Trophoblast cell (in vitro differentiated cells and primary cell): Measurements from ENCODE around the gene SHISA5.

Source experiments
- DNase-seq, 2 donors: peaks; one replicate each; pipeline ENCODE4 v3.0.0-alpha.2; 2016
- H2AFZ ChIP-seq: 2 replicates; pipeline ENCODE4 v1.6.1; 2013; ENCODE audit warnings: low read length, moderate library complexity, mild to moderate bottlenecking; ENCODE audit not compliant: insufficient read depth, poor library complexity
- H2AK5ac ChIP-seq: 2 replicates; pipeline ENCODE4 v1.6.1; 2013; ENCODE audit warnings: mild to moderate bottlenecking, low read length
- H2BK120ac ChIP-seq: 2 replicates; pipeline ENCODE4 v1.6.1; 2013; ENCODE audit warnings: low read length, mild to moderate bottlenecking, moderate library complexity; ENCODE audit not compliant: insufficient read depth, poor library complexity
- H2BK12ac ChIP-seq: 2 replicates; pipeline ENCODE4 v1.6.1; 2013; ENCODE audit warnings: mild to moderate bottlenecking, low read length, moderate library complexity
- H2BK5ac ChIP-seq: 2 replicates; pipeline ENCODE4 v1.6.1; 2013; ENCODE audit warnings: low read length, low read depth, moderate library complexity, mild to moderate bottlenecking; ENCODE audit not compliant: poor library complexity
- H3K14ac ChIP-seq: 2 replicates; pipeline ENCODE4 v1.6.1; 2013; ENCODE audit warnings: mild to moderate bottlenecking, low read length
- H3K18ac ChIP-seq: 2 replicates; pipeline ENCODE4 v1.6.1; 2013; ENCODE audit warnings: mild to moderate bottlenecking, low read length
- H3K23ac ChIP-seq: 2 replicates; pipeline ENCODE4 v1.6.1; 2013; ENCODE audit warnings: low read length
- H3K27ac ChIP-seq: 2 replicates; pipeline ENCODE4 v1.5.1; 2013; ENCODE audit warnings: low read depth, mild to moderate bottlenecking, inconsistent platforms, low read length, moderate library complexity
- H3K27me3 ChIP-seq: 2 replicates; pipeline ENCODE4 v1.6.1; 2013; ENCODE audit warnings: inconsistent platforms, mild to moderate bottlenecking, low read length, moderate library complexity; ENCODE audit not compliant: insufficient read depth
- H3K36me3 ChIP-seq, 2 experiments: 1 replicate in 1 of 2; 2 replicates in 1 of 2; pipeline ENCODE4 v1.6.1; 2013; ENCODE audit warnings: low read length in 2 of 2, mild to moderate bottlenecking in 2 of 2, moderate library complexity in 1 of 2; ENCODE audit not compliant: insufficient read depth in 2 of 2, control insufficient read depth in 1 of 2
- H3K4ac ChIP-seq: 2 replicates; pipeline ENCODE4 v1.6.1; 2013; ENCODE audit warnings: low read depth, mild to moderate bottlenecking, low read length, moderate library complexity
- H3K4me1 ChIP-seq, 2 experiments: 1 replicate in 1 of 2; 2 replicates in 1 of 2; pipeline ENCODE4 v1.6.1; 2013; ENCODE audit warnings: low read length in 2 of 2, mild to moderate bottlenecking in 2 of 2, moderate library complexity in 1 of 2; ENCODE audit not compliant: insufficient read depth in 2 of 2, control insufficient read depth in 1 of 2
- H3K4me2 ChIP-seq: 2 replicates; pipeline ENCODE4 v1.6.1; 2013; ENCODE audit warnings: inconsistent platforms, mild to moderate bottlenecking, low read length, moderate library complexity
- H3K4me3 ChIP-seq: 2 replicates; pipeline ENCODE4 v1.5.1; 2013; ENCODE audit warnings: mild to moderate bottlenecking, low read depth, low read length, inconsistent platforms
- H3K79me1 ChIP-seq: one replicate; pipeline ENCODE4 v1.6.1; 2013; ENCODE audit warnings: low read length
- H3K79me2 ChIP-seq: 2 replicates; pipeline ENCODE4 v1.6.1; 2013; ENCODE audit warnings: low read length, mild to moderate bottlenecking; ENCODE audit not compliant: control insufficient read depth, insufficient read depth, poor library complexity
- H3K9ac ChIP-seq: 2 replicates; pipeline ENCODE4 v1.6.1; 2013; ENCODE audit warnings: mild to moderate bottlenecking, low read length
- H3K9me3 ChIP-seq: 2 replicates; pipeline ENCODE4 v1.6.1; 2013; ENCODE audit warnings: low read depth, mild to moderate bottlenecking, control low read depth, inconsistent platforms, low read length; ENCODE audit not compliant: insufficient read depth
- H4K12ac ChIP-seq: 2 replicates; pipeline ENCODE4 v1.6.1; 2013; ENCODE audit warnings: low read depth, mild to moderate bottlenecking, low read length, moderate library complexity
- H4K8ac ChIP-seq: 2 replicates; pipeline ENCODE4 v1.6.1; 2013; ENCODE audit warnings: low read depth, mild to moderate bottlenecking, low read length, moderate library complexity
- H4K91ac ChIP-seq: one replicate; pipeline ENCODE4 v1.6.1; 2013; ENCODE audit warnings: low read depth, mild to moderate bottlenecking, low read length, moderate library complexity
- WGBS: extraction: QIAGEN DNeasy Blood & Tissue Kit; methylation state at CpG from one replicate; pipeline ENCODE4 v1.1.7; 2013; ENCODE audit warnings: missing lambda C conversion rate; ENCODE audit not compliant: insufficient read length, insufficient coverage; ENCODE audit errors: extremely low coverage; 5-methylcytosine and 5-hydroxymethylcytosine counted together

Gene SHISA5

DNA sequence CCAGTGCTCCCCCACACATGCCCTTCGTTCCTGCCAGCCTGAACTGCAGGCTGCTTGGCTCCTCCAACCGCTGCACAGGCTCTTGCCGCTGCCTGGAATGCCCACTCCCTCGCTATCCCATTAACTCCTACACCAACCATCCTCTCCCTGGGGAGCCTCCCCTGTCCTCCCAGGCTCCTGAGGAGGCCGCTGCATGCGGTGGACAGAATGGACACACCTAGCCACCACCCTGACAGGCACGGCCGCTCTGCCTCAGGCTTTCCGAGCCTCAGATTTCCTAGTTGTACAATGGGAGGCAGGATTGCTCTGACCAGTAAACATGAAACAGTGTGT lies 76.4 kb downstream of the SHISA5 start:
- no CpG with 5 or more reads among the region's 9 CpGs for WGBS
- Histone ChIP-seq H3K18ac (no peak overlapping the region), H3K4me3 (no peak overlapping the region), H4K91ac (no peak overlapping the region), H3K9me3 (no peaks in the 10 kb centered on the region), H2BK120ac (no peak overlapping the region), H3K79me1 (peaks cover 14% of the 10 kb centered on the region), H2AFZ (no peak overlapping the region), H3K27ac (no peak overlapping the region), H2BK12ac (no peak overlapping the region), H3K36me3 (peaks cover 24 to 27% of the 10 kb centered on the region in 2 experiments), H3K9ac (no peak overlapping the region), H3K79me2 (peaks cover 27% of the 10 kb centered on the region), H3K23ac (no peak overlapping the region), H2AK5ac (no peak overlapping the region), H3K14ac (no peak overlapping the region), H3K4me2 (peak overlapping the region; percentile 74), H4K8ac (no peak overlapping the region), H4K12ac (no peak overlapping the region), H2BK5ac (no peak overlapping the region), H3K27me3 (no peaks in the 10 kb centered on the region), H3K4ac (peak overlapping the region; percentile 51), H3K4me1 (peaks cover 37 to 41% of the 10 kb centered on the region in 2 experiments)
- DNase-seq: no peak

DNA sequence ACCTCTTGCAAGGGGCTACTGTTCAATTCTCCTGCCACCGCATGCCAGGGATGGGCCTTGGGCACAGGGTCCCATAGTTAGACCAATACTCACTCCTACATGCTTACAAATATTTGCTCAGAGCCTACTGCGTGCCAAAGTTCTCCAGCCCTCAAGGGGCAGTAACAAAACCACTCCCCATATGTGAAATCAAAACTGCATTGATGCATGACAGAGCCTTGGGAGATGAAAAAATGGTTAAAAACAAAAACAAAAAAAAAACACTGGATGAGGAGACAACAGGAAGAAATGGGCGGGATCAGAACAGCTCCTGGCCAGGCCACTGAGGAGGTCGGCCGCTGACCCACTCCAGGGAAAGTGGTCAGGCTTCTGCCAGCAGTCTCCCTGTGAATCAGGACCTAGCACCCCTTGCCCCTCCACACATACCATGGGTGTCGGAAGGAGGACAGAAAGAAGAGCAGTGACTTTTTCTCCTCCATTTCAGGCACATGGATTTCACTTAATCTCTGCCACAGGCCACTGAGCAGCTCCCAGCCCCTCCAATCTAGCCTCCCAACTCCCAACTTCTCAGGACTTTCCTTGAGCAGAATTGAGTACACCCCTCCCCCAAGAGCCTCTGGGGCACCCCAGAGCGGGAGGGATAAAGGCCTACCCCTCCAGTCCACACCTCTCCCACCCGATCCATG lies 76.9 kb downstream of the SHISA5 start:
- peaks cover 24 to 27% of the 10 kb centered on the region in 2 experiments for H3K36me3 ChIP-seq

DNA sequence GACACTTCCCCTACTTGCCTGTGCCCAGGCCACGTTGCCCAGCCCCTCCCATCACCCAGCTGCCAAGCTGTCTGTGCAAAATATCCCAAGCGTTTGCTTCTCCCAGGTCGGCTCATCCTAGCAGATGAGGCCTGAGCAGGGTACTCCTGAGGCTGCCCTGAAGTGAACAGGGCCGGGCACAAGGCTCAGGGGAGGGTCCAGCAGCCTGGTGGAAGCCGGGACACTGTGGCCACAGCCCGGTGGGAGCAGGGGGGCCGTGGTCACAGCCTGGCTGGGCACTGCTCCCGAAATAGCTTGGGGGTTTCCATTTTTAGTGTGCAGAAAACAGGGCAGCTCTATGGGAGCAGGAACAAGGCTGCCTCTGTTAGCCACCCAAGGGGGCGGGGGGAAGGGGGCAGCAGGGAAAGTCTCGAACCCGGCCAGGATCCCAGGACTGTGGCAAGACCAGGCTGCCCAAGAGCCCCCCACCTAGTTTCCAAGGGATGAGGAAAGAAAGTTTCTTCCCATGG lies 77.5 kb downstream of the SHISA5 start:
- Histone ChIP-seq H3K9ac (no peak overlapping the region), H2BK12ac (no peak overlapping the region), H3K23ac (no peak overlapping the region), H3K79me2 (peaks cover 27% of the 10 kb centered on the region), H3K79me1 (peaks cover 14% of the 10 kb centered on the region), H4K8ac (no peak overlapping the region), H3K18ac (no peak overlapping the region), H3K4me3 (no peak overlapping the region), H3K4ac (peak overlapping the region; percentile 58), H3K4me2 (no peak overlapping the region), H3K9me3 (no peaks in the 10 kb centered on the region), H2AK5ac (no peak overlapping the region), H3K27me3 (no peaks in the 10 kb centered on the region), H4K91ac (no peak overlapping the region), H3K27ac (no peak overlapping the region), H3K36me3 (peaks cover 30 to 33% of the 10 kb centered on the region in 2 experiments), H3K4me1 (peaks cover 33% of the 10 kb centered on the region in 2 experiments), H3K14ac (no peak overlapping the region), H4K12ac (no peak overlapping the region), H2BK5ac (no peak overlapping the region), H2BK120ac (no peak overlapping the region), H2AFZ (no peak overlapping the region)
- WGBS: no CpG with 5 or more reads among the region's 11 CpGs
- no peak for DNase-seq

More for the DNA sequence above, 76.9 kb downstream of the SHISA5 start:
- H2BK5ac ChIP-seq: no peak overlapping the region
- H3K9ac ChIP-seq: no peak overlapping the region
- peak overlapping the region; percentile 58 for H3K4ac ChIP-seq
- peaks cover 14% of the 10 kb centered on the region for H3K79me1 ChIP-seq
- H3K4me2 ChIP-seq: peak overlapping the region; percentile 74
- H2AK5ac ChIP-seq: no peak overlapping the region
- H4K91ac ChIP-seq: no peak overlapping the region
- peaks cover 33 to 36% of the 10 kb centered on the region in 2 experiments for H3K4me1 ChIP-seq
- H4K12ac ChIP-seq: no peak overlapping the region
- no peak overlapping the region for H3K14ac ChIP-seq
- no peak for DNase-seq
- no peak overlapping the region for H2BK120ac ChIP-seq
- H3K23ac ChIP-seq: no peak overlapping the region
- H3K9me3 ChIP-seq: no peaks in the 10 kb centered on the region
- H2AFZ ChIP-seq: no peak overlapping the region
- no peak overlapping the region for H3K18ac ChIP-seq
- H3K27me3 ChIP-seq: no peaks in the 10 kb centered on the region
- peaks cover 27% of the 10 kb centered on the region for H3K79me2 ChIP-seq
- no peak overlapping the region for H2BK12ac ChIP-seq
- no peak overlapping the region for H4K8ac ChIP-seq
- no CpG with 5 or more reads among the region's 8 CpGs for WGBS
- H3K27ac ChIP-seq: no peak overlapping the region
- no peak overlapping the region for H3K4me3 ChIP-seq

DNA sequence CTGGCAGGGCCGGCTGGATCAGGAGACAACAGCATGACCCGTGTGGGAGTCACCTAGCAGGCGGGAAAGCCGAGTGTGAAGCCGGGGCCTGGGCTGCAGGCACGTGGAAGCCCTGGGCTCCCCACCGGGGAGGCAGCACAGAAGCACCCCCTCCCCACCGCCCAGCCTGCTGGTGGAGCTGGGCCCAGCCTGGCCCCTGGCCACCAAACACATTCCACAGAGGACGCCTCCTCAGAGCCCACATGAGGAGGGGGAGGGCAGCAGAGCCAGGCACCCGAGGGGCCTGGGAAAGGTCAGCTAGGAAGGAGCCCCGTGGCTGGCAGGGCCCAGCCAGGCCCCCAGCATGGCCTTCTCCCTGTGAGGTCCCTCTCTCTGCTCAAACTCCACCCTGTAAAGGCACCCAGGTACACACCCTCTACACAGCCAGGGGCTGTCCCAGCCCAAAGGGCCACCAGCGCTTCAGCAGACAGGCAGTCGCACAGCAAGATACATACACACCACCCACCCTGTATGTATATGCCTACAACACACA lies 78.6 kb downstream of the SHISA5 start:
- peaks cover 12% of the 10 kb centered on the region for H3K79me1 ChIP-seq
- H2AFZ ChIP-seq: no peak overlapping the region
- H3K4ac ChIP-seq: peak overlapping the region; percentile 38
- WGBS: no CpG with 5 or more reads among the region's 13 CpGs
- H3K27ac ChIP-seq: no peak overlapping the region
- H3K79me2 ChIP-seq: peaks cover 27% of the 10 kb centered on the region
- H4K91ac ChIP-seq: no peak overlapping the region
- no peaks in the 10 kb centered on the region for H3K9me3 ChIP-seq
- H3K18ac ChIP-seq: peak overlapping the region; percentile 23
- H2BK120ac ChIP-seq: no peak overlapping the region
- H3K4me1 ChIP-seq: peaks cover 28 to 29% of the 10 kb centered on the region in 2 experiments
- H2BK12ac ChIP-seq: no peak overlapping the region
- H3K36me3 ChIP-seq: peaks cover 39 to 45% of the 10 kb centered on the region in 2 experiments
- no peak overlapping the region for H3K9ac ChIP-seq
- H4K8ac ChIP-seq: no peak overlapping the region
- no peak for DNase-seq
- no peaks in the 10 kb centered on the region for H3K27me3 ChIP-seq
- no peak overlapping the region for H3K14ac ChIP-seq
- H4K12ac ChIP-seq: no peak overlapping the region
- H3K4me3 ChIP-seq: no peak overlapping the region
- H3K23ac ChIP-seq: no peak overlapping the region
- no peak overlapping the region for H3K4me2 ChIP-seq
- H2BK5ac ChIP-seq: no peak overlapping the region
- peak overlapping the region; percentile 32 for H2AK5ac ChIP-seq
